ENCODE data around the gene ZNF785. TPM values are rescaled to one million over a fixed set of nuclear protein-coding genes. Genes with fewer than 3 reads are reported as not detected.

The ZNF785 gene
- total and polyA plus RNA-seq, 2 of the 13 experiments (the other 11 are each of a cell fraction or from before 2014, with no cell fraction given), result 0.01 TPM; not detected in 1

- Histone ChIP-seq H3K36me3 (replicated peaks in 1 of 2; ENCODE audit: control insufficient read depth in 1 of 2, insufficient read depth in 2 of 2, low read length in 2 of 2) (no peaks in the 10 kb centered on the region), H3K27me3 (ENCODE audit: control insufficient read depth in 1 of 2, insufficient read depth in 2 of 2, low read length in 2 of 2) (no peaks in the 10 kb centered on the region), H2AFZ (ENCODE audit: low read length) (no peak overlapping the region), H3K4me2 (ENCODE audit: low read depth, low read length) (no peak overlapping the region), H3K9ac (ENCODE audit: insufficient read depth, low read depth, low read length) (no peak overlapping the region), H3K9me3 (ENCODE audit: low read length) (no peaks in the 10 kb centered on the region), H3K4me3 (replicated peaks in 1 of 3; ENCODE audit: insufficient read depth in 1 of 3, low read depth in 2 of 3, low read length in 3 of 3) (no peak overlapping the region), H3K27ac (ENCODE audit: extremely low read length, insufficient read depth, low read length) (no peak overlapping the region), H4K20me1 (ENCODE audit: insufficient read depth, low read length) (no peaks in the 10 kb centered on the region), H3K4me1 (ENCODE audit: insufficient read depth, low read length) (peaks cover 12% of the 10 kb centered on the region), H3K79me2 (ENCODE audit: insufficient read depth, low read length) (no peaks in the 10 kb centered on the region)
- DNase-seq (ENCODE audit: low spot score) (no peak), ATAC-seq (no peak), FAIRE-seq (no peak)
- ChIA-PET POLR2A (no interaction called here), CTCF (ENCODE audit: low intra/inter-chr PET ratio, low total read pairs) (no interaction called here)
- in situ Hi-C loops (cut with HindIII; ENCODE audit: extremely low pct_ligation_motif_present, low pct_unique_long_range_greater_than_20kb) (no loop called here), intact Hi-C loops (cut with micrococcal nuclease; ENCODE audit: unreplicated experiment) (no loop called here)
- peak; percentile 88 for TF ChIP-seq ZNF121 (CRISPR knock-in tag; IDR thresholded peaks at IDR 0.05)
- TF ChIP-seq ZBTB7B (CRISPR knock-in tag; IDR thresholded peaks at IDR 0.05), result no peak
- 69% methylated on average over 2 of the region's 2 CpGs for WGBS (ENCODE audit: low lambda C conversion rate)
- no TSS peak for BruUV-seq (replicated peaks)
These were observed 3.2 kb upstream of the ZNF785 start for GRCh38 chr16:30588651-30589050.

DNA sequence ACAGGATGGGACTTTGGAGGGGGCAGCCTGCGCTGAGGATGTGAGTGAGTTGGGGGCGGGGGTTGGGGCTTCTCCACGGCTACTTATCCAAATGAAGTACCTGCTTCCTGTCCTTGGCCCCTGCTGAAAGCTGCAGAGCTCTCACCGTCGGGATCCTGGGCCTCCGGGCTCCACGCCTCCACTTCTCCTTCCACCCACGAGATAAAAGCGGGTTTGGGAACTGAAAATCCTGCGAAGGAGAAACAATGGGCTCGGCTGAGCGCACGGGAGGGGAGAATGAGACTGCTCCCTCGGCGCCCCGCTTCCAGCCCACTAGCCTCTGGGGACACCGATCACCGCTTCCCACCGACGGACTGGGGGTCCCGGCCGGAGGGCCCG, 486 bp downstream of the ZNF785 start:
- TF ChIP-seq GATAD1 (CRISPR knock-in tag; IDR thresholded peaks at IDR 0.05) (no peak), ZNF530 (CRISPR knock-in tag; IDR thresholded peaks at IDR 0.05; ENCODE audit: low read depth) (no peak), RARG (CRISPR knock-in tag; IDR thresholded peaks at IDR 0.05; ENCODE audit: low read depth) (no peak), ZNF10 (CRISPR knock-in tag; IDR thresholded peaks at IDR 0.05; ENCODE audit: borderline replicate concordance, low read depth) (no peak), KMT2B (CRISPR knock-in tag; IDR thresholded peaks at IDR 0.05) (no peak)
- Histone ChIP-seq H3K4me2 (ENCODE audit: low read depth, low read length) (no peak overlapping the region), H2AFZ (ENCODE audit: low read length) (no peak overlapping the region), H3K36me3 (replicated peaks in 1 of 2; ENCODE audit: control insufficient read depth in 1 of 2, insufficient read depth in 2 of 2, low read length in 2 of 2) (peaks cover 0 to 1% of the 10 kb centered on the region in 2 experiments; a peak in 1 of 5 replicates), H3K4me1 (ENCODE audit: insufficient read depth, low read length) (peaks cover 7% of the 10 kb centered on the region), H3K9ac (ENCODE audit: insufficient read depth, low read depth, low read length) (no peak overlapping the region), H3K27me3 (ENCODE audit: control insufficient read depth in 1 of 2, insufficient read depth in 2 of 2, low read length in 2 of 2) (no peaks in the 10 kb centered on the region), H3K79me2 (ENCODE audit: insufficient read depth, low read length) (no peaks in the 10 kb centered on the region), H3K4me3 (replicated peaks in 1 of 3; ENCODE audit: insufficient read depth in 1 of 3, low read depth in 2 of 3, low read length in 3 of 3) (no peak overlapping the region), H4K20me1 (ENCODE audit: insufficient read depth, low read length) (no peaks in the 10 kb centered on the region), H3K27ac (ENCODE audit: extremely low read length, insufficient read depth, low read length) (no peak overlapping the region), H3K9me3 (ENCODE audit: low read length) (no peaks in the 10 kb centered on the region)
- in situ Hi-C loops (cut with HindIII; ENCODE audit: extremely low pct_ligation_motif_present, low pct_unique_long_range_greater_than_20kb) (no loop called here), intact Hi-C loops (cut with micrococcal nuclease; ENCODE audit: unreplicated experiment) (no loop called here)
- CTCF ChIA-PET (ENCODE audit: low intra/inter-chr PET ratio, low total read pairs), result no interaction called here
- ATAC-seq (no peak), DNase-seq (ENCODE audit: low spot score) (no peak), FAIRE-seq (no peak)
- WGBS (ENCODE audit: low lambda C conversion rate), result 86% methylated on average over 21 of the region's 23 CpGs
- no TSS peak for BruUV-seq (replicated peaks)
- POLR2A ChIA-PET, result no interaction called here
